HG02981 (cell line): ENCODE results near the gene ZNF436.
A peak's percentile ranks its signal among the peaks of the same experiment; 100 is the strongest.

Experiments
- ATAC-seq: cut with Tn5 transposase; IDR thresholded peaks from one replicate; pipeline ENCODE4 v1.9.1; 2021; ENCODE audit warnings: mild to moderate bottlenecking, moderate library complexity; ENCODE audit not compliant: unreplicated experiment

Gene ZNF436

DNA sequence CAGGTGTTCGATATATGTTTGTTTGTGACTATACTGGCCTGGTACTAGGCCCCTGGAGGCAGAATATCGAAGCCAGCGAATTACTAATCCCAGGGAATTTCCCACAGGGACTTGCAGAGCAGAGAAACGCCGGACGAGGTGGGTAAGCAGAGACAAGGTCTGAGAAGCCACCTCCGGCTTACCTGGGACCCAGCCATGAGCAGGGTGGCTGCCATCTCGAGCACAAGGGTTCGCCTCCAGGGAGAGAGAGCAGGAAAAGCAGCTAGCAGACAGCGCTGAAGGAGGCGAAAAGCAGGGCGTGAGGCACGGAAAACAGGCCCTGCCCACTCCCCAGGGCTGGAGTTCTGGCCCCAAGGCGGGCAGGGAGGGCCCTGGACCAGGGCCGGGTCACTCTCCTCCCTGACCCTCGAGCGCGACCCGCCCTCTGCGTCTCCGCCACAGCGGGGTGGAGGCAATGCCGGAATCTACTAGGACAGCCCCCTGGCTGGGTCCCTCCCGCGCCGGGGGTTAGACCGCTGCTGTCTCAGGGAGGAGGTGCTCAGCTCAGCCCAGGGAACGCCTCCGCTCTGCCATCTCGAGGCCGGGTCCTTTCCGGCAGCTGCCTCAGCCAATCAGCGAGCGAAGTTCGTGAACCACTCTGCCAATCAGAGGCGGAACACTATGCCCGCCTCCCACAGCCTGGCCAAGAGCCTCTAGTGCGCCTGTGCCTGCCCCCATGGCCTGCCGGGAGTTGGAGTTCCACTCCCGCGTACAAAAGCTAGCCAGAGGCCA lies 1.7 kb downstream of the ZNF436 start:
- peak; percentile 90 for ATAC-seq

DNA sequence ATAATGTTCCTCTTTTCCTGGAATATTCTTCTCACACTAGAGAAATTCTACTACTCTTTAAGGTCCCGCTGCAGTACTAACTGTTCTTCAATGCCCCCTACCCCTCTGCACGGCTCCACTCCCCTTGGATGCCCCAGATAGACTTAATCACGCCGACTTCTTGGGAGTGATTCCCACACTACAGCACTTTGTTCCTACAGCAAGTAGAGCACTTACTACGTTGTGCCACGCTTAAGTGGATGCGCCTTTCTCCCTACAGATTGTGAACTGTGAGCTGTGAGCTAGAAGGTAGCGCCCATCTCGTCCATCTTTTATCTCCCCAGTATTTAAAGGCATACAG lies 2.2 kb downstream of the ZNF436 start:
- no peak for ATAC-seq

DNA sequence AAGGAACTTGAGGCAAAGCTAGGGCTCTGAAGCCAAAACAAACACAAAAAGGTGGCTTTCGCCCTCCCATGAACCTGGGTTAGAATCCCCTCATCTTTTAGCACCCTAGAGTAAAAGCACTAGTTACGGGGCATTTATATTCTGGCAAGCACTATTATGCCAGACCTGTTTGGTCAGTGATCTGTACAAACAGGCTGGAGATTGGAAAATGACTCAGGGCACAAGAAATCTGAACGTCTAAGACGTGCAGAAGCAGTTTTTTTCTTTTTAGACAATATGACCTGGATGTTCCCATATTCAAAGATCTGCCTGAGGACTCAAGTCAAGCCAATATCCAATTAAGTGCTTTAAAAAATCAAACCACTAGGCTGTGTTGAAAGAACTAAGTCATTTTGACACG lies 3.0 kb downstream of the ZNF436 start:
- ATAC-seq = no peak

DNA sequence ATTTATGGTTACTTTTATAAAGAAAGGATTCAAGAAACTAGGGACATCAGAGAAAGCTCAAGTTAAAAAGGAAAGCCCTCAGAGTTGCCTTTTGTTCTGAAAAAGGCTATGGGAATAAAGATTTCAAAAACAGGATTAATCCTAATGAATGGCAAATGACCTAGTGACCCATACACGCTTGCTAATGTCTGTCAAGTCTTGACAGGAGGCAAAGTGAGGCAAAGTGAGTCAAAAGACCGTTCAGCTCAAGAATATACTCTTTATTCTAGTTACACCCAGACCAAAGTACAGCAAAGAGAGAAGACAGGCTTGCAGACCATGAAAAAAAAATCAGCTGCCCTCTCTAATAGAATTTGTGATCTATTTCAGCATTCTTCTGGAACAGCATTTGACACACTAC lies 3.5 kb downstream of the ZNF436 start:
- ATAC-seq = no peak

DNA sequence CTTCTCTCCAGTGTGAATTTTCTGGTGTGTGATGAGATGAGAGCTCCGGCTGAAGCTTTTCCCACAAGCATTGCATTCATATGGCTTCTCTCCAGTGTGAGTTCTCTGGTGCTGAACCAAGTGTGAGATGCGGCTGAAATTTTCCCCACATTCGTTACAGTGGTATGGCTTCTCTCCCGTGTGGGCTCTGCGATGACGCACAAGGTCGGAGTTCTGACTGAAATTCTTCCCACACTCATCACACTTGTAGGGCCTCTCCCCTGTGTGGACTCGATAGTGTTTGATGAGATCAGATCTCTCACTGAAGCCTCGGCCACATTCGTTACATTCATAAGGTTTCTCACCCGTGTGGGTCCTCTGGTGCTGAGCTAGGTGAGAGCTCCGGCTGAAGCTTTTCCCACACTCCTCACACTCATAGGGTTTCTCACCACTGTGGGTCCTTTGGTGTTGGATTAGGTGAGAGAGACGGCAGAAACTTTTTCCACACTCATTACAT lies 7.4 kb downstream of the ZNF436 start:
- ATAC-seq = no peak

DNA sequence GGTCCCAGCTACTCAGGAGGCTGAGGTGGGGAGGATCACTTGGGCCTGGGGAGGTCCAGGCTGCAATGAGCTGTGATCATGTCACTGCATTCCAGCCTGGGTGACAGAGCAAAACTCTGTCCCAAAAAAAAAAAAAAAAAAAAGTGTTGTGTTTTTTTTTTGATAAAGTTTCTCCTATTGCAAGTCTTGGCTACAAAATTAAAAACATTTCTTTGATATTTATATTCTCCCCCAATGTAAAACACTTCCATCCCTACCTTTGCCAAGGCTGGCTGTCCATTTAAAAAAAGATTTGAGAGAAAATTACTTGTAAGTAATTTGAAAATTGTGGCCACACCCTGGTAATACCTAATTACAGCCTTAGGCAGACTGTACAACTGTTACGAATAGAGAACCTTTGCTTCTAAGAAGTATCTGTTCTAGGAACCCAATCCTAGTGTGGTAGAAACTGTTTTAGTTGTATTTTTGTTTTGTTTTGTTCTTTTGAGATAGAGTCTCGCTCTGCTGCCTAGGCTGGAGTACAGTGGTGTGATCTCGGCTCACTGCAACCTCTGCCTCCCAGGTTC lies 11.2 kb downstream of the ZNF436 start:
- ATAC-seq = no peak

DNA sequence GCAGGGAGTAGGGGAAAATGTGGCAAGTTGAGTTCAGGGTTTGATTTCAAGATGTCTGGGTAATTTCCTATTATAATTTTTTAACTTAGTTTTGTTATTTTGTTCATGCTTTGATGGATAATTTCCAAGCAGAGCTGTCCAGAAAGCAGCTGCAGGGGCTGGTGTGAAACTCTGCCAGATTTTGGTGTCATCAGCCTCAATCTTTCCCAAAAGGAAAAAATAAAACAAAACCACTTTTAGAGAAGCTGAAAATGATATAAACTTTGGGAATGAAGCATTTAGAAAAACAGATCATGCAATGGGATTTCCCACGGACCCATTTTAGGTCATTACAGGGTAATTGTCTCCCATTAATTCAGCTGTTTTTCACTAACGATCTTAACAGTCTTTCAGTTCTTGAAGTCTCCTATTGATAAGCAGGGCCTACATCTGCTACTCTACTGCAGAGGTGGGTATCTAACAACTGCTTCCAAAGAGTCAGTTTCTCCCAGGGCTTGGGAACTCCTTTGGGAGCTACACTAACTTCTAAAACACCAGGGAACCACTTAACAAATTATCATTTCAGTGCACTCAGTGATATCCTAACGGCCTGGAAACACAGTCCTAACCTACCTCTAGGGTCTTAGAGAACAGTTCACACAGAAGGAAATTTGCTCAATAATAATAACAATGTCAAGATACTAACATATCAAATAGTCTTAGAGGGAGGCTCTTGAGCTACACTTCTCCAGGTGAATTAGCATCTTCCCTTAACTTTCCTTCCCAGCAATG lies 12.3 kb downstream of the ZNF436 start:
- ATAC-seq = no peak

DNA sequence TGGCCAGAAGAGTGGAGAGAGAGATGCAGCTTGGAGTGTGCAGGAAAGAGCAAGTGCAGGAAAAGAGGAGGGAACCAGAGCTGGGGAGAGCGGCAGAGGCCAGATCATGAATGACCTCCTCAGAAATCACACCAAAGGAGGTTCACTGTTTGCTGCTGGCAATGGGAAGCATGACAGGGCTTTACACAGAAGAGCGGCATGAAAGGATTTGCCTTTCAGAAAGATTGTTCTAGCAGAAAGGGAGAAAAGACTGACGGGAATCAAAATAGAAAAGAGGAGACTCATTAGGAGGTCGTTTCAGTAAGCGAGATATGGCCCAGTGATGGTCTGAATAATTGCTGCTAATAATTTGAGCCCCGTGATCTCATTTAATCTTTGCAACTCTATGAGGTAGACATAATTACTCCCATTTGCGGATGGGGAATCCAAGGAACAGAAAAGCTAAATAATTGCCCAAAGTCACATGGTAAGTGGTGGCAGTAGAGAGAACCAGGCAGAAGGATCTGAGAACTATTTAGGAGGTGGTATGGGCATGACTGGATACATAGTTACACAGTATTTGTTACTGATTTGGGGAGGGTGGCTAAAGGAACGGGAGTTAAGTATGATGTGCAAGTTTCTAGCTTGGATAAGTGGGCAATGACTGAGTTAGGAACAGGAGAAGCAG lies 13.0 kb downstream of the ZNF436 start:
- ATAC-seq = no peak

DNA sequence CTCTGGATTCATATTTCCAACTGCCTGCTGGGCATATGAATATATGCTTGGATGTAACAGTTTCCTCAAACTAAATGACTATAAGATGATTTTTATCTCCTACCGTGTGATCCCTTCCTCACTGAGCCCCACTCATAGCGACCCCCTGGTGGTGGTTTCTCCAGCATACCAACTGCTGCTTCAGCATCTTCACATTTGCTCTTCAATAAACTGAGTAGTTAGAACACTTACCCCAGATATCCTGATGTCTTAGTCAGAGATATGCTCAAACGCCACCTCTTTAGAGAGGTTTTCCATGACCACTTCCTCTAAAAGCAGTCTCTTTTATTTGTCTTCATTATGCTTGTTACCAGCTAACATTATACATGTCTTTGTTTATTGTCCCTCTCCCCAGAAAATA lies 15.4 kb downstream of the ZNF436 start:
- no peak for ATAC-seq

DNA sequence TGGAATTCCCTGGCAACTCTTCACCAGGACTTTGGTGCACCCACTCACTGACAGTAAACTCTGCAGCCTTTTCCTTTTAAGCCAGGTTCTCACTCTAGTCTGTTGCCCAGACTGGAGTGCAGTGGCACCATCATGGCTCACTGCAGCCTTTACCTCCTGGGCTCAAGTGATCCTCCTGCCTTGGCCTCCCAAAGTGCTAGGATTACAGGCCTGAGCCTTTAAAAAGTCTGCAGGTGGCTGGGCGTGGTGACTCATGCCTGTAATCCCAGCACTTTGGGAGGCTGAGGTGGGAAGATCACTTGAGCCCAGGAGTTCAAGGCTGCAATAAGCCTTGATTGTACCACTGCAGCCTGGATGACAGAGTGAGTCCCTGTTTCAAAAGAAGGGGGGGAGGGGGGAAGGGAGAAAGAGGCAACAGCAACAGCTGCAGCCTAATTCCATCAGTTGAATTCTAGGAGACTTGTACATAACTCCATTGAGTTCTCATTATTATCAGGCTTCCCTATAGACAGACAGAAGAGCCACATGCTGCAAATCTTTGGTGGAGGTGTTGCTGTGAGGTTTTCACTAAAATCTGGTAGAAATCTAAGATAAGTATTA lies 17.4 kb downstream of the ZNF436 start:
- ATAC-seq = no peak

DNA sequence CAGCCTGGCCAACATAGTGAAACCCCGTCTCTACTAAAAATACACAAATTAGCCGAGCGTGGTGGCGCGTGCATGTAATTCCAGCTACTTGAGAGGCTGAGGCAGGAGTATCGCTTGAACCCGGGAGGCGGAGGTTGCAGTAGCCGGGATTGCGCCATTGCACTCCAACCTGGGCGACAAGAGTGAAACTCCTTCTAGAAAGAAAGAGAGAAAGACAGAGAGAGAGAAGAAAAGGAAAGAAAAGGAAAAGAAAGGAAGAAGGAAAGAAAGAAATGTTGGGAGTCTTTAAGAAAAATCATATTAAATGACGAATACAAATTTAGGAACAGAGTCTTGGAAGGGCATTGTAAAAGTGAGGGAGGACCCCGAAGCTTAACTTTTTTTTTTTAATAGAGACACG lies 23.7 kb downstream of the ZNF436 start:
- no peak for ATAC-seq

DNA sequence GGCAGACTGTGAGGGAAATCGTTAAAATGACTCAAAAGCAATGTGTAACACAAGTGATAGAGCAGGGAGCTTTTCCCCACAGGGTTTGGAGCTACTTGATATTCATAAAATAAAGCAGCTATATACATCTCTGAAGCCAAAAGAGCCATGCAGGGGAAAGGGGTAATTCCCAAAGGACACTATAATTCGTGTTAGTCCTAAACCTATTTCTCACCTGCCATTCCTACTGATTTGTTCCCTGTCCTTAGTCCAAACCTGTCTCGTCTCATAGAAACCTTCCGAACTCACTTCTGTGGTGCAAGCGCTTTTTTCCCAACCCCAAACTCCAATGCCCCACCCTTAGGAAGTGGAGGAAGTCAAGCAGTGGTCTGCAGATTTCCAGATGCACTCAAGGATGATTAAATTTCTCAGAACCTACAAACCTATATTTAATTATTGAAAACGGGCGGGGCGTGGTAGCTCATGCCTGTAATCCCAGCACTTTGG lies 24.6 kb downstream of the ZNF436 start:
- no peak for ATAC-seq

DNA sequence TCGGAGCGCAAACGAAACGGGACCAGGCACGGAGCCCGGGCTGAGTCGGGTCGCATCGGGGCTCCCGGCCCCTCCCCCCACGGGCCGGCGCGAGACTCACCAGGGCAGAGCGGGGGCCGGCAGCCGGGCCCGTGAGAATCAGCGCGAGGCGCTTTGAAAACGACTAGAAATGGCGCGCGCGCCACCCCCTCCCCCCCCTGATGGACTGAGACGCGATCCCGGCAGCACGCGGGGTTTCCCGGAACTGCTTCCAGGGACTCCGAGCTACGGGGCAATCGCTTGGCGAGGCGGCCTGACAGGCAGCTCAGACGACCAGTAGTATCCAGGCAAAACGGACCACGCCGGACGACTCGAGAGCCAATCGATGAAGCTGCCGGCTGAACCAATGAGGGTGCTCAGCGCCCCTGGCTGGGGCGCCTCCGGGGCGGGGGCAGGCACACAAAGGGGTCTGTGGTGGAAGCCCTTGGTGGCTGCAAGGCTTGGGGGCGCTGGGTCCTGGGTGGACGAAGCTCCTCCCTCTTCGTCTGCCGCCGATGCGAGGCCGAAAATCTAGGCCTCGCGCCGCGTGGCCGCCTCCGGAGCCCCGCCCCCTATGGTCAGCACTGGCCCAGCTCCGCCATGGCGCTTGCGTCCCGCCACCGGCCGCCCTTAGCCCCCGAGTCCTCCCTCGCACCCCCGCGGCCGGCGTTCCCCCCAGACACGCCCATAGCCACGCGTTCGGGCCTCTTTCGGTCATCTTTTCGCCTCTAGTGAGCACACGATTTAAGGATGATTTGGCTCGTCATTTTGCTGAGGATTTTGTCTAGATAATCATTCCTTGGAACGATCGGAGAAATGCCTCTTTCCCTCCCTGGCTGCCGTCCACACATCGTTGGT lies 25.3 kb downstream of the ZNF436 start, which contains the start of gene HNRNPR:
TSS of gene HNRNPR (minus strand) at position 174 of the 876 bp plus-strand sequence. CDS start 3,276 bp downstream, outside the sequence.
- peak; percentile 92 for ATAC-seq

DNA sequence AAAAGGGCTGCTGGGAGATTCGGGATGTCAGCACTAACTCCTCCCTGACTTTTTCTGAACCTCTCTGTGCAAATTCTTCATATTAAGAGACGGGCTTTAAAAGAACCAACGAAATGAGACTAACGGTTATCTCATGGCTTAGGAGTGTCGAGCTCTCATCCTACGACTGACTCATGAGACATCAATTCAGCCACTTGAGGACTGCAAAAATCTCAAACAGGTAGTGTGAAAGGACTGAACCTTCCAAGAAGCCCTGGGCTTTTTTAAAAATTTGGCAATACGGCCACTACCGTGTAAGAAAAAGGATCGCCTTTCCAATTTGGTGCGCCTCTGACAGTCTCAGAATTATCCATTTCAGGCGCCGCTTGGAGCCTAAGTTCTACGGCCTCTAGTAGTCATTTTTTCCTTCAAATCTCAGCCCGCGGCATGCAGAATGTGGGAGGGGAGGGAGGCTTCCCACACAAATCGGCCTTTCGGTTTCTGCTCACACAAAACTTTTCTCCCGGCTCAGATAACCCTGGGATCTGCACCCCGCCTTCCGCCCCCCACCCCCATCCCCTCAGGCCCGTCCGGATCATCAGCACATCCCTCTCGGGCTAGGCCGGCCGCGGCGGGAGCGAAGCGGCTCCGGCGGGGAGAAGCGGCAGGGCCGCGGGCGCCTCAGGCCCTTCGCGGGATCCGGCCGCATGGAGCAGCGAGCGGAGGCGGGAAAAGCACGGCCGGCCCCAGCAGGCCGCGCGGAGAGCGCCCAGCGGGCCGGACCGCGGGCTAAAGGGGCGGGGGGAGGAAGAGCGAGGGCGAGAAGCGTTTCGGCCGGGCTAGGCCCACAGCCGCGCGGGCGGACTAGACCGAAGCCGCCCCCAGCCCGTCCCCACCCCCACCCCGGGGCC lies 26.2 kb downstream of the ZNF436 start:
- peak; percentile 7 for ATAC-seq

DNA sequence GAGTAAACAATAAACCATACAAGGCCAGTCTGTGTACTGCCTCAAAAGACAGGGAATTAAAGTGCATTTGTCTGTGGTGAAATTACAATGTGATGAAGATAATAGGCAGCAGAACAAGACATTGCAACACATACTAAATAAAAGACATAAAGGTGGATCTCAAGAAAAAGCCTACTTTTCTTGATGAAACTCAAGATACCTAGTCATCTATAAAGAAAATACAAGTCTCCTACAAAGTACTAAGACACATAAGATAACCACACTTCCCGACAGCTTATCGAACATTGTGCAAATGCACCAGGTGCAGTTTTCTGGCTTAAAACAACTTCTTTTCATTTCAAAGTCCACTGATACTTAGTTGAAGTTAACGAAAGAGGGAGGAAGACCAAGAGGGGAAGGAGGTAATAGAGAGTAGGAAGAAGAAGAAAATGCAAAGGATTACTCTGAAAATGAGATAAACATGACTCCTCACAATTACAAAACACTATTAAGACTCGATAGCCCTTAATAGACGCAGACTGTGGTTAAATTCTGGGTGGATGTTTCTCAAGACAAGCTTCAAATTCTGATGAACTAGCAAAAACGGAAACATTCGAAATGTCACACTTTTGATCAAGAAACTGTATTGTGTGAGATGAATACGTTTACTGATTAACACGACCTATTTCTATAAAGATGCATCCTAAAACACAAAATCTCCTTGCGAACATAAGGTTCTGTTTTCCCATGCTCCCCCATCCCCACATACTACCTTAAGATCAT lies 27.5 kb downstream of the ZNF436 start:
- ATAC-seq = no peak

DNA sequence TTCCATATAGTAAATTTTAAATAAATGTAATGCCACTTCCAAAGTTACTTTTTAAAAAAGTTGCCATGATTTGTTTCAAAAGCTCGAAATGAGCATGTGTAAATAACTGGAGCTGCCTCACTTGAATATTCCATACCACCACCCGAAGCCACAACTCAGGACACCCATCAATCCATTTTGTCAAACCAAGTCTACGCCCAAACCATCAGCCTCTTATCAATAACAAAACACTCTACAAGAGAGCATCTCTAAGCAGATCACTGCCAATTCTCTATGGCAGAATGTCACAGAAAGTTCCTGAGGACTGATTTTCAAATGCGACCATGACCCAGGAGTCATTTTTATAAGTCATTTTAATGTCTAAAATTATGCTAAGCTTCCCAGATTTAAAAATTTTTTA lies 30.0 kb downstream of the ZNF436 start:
- ATAC-seq = no peak

DNA sequence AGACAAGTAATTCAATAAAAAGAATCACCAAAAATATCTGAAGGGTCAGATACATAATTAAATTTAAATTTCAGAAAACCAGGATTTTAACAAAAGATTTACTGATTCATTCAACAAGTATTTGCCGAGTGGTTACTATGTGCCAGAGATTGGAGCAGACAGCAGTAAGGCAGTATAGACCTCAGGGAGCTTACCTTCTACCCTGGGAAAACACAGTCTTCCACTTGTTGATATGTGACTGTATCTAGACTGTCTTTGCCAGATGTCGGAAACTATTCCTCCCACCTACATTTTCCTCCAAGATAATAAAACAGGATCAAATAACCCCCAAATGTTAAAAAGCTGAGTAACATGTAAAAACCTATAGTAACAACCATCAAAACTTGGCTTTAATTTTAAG lies 31.8 kb downstream of the ZNF436 start:
- ATAC-seq = no peak

DNA sequence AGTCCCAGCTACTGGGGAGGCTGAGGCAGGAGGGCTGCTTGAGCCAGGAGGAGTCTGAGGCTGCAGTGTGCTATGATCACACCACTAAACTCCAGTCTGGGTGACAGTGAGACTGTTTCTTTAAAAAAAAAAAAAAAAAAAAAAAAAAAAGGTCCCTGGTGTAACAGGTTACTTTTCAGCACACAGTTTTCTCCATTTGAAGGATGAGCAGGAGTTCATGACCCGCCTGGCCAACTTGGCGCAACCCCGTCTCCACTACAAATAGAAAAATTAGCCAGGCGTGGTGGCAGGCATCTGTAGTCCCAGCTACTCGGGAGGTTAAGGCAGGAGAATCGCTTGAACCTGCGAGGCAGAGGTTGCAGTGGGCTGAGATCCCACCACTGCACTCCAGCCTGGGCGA lies 37.9 kb downstream of the ZNF436 start:
- no peak for ATAC-seq
